ENCODE results near the gene OCEL1. TPM values are rescaled to one million over a fixed set of nuclear protein-coding genes. Genes with fewer than 3 reads are reported as not detected.

Gene OCEL1
- polyA plus RNA-seq, 2 of the 4 experiments (the other 2 are of a cell fraction) = 5.5 to 9.2 TPM

DNA sequence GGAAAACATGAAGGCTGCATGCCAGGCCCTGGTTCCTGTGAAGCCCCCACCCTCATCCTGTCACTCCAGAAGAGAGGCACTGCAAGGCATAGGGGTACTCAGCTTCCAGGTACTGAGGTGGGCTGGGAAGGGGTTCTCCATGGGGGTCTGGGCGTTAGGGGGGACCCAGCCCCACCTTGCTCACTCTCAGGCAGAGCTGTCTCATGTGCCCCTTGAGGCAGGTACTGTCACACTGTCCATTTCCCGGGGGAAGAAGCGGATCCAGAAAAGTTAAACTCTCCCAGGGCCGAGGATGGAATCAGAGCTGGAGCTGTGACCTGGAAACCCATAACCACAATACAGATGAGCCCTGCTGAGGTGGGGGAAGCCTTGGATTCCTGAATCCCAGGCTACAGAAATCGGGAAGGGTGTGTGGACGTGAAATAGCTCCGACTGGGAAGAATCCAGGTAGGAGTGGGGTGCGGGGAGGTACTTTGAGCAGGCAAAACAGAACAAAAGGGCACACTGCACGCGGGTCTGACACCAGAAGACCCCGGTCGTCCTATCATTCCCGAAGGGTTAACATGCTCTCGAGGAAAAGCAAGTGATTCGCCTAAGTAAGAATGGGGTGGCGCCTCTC lies 11.4 kb upstream of the OCEL1 start:
- peaks cover 9% of the 10 kb centered on the region; the same call in 1 of the 3 replicates for H3K4me1 ChIP-seq
- peak overlapping the region; percentile 97 for H3K27ac ChIP-seq
- ATAC-seq (no peak), FAIRE-seq (no peak), DNase-seq (ENCODE audit: low read depth in 1 of 2, low spot score in 1 of 2) (no peak)
- TF ChIP-seq TP53 (CRISPR knock-in tag; IDR thresholded peaks at IDR 0.05) = no peak
- TF ChIP-seq PHF8 (IDR thresholded peaks at IDR 0.05; ENCODE audit: borderline replicate concordance, low read depth) = no peak
- no peak for TF ChIP-seq HOXB13 (CRISPR knock-in tag; IDR thresholded peaks at IDR 0.05; ENCODE audit: low read depth)
- no peak for TF ChIP-seq CBX2 (IDR thresholded peaks at IDR 0.05; ENCODE audit: borderline replicate concordance, low read depth)
- TF ChIP-seq CBX8 (IDR thresholded peaks at IDR 0.05) = no peak
- TF ChIP-seq FOSL2 (IDR thresholded peaks at IDR 0.05) = no peak
- no peak for TF ChIP-seq FOSL2 (CRISPR knock-in tag; IDR thresholded peaks at IDR 0.05)
- TF ChIP-seq FOXS1 (CRISPR knock-in tag; IDR thresholded peaks at IDR 0.05) = no peak
- TF ChIP-seq ZFP36 (IDR thresholded peaks at IDR 0.05; ENCODE audit: borderline replicate concordance, partially characterized antibody) = no peak
- no peak for TF ChIP-seq EHF (CRISPR knock-in tag; IDR thresholded peaks at IDR 0.05)
- no peak for TF ChIP-seq CEBPB (IDR thresholded peaks at IDR 0.05)
- TF ChIP-seq EP300 (IDR thresholded peaks at IDR 0.05) = no peak
- TF ChIP-seq, protein P1, sequence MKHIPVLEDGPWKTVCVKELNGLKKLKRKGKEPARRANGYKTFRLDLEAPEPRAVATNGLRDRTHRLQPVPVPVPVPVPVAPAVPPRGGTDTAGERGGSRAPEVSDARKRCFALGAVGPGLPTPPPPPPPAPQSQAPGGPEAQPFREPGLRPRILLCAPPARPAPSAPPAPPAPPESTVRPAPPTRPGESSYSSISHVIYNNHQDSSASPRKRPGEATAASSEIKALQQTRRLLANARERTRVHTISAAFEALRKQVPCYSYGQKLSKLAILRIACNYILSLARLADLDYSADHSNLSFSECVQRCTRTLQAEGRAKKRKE (CRISPR knock-in tag; IDR thresholded peaks at IDR 0.05; ENCODE audit: low read depth) = no peak
- TF ChIP-seq, protein P2, sequence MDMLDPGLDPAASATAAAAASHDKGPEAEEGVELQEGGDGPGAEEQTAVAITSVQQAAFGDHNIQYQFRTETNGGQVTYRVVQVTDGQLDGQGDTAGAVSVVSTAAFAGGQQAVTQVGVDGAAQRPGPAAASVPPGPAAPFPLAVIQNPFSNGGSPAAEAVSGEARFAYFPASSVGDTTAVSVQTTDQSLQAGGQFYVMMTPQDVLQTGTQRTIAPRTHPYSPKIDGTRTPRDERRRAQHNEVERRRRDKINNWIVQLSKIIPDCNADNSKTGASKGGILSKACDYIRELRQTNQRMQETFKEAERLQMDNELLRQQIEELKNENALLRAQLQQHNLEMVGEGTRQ (IDR thresholded peaks at IDR 0.05) = no peak
- TF ChIP-seq, protein P3, sequence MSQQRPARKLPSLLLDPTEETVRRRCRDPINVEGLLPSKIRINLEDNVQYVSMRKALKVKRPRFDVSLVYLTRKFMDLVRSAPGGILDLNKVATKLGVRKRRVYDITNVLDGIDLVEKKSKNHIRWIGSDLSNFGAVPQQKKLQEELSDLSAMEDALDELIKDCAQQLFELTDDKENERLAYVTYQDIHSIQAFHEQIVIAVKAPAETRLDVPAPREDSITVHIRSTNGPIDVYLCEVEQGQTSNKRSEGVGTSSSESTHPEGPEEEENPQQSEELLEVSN (IDR thresholded peaks at IDR 0.05; ENCODE audit: borderline replicate concordance, low read depth) = no peak
- TF ChIP-seq TFCP2L1 (CRISPR knock-in tag; IDR thresholded peaks at IDR 0.05) = no peak
- TF ChIP-seq RARB (CRISPR knock-in tag; IDR thresholded peaks at IDR 0.05) = no peak
- no peaks in the 10 kb centered on the region for H3K9me3 ChIP-seq
- ChIA-PET POLR2A (interaction anchor here (0.9 to 2.1 kb wide), 9 partner anchors 12 to 554 kb away, joined by 3 to 18 read pairs (median 5); partner anchors contain the start of genes BABAM1, OCEL1 and TMEM38A), CTCF (interaction anchor here (0.9 to 1.6 kb wide), 4 partner anchors 10 to 68 kb away, joined by 3 to 4 read pairs (median 4); no protein-coding TSS in a partner anchor)
- H3K4me2 ChIP-seq = peak overlapping the region; percentile 93
- 26% methylated on average over 15 of the region's 16 CpGs for WGBS (ENCODE audit: missing lambda C conversion rate)
- peak overlapping the region; percentile 60 for H3K4me3 ChIP-seq

DNA sequence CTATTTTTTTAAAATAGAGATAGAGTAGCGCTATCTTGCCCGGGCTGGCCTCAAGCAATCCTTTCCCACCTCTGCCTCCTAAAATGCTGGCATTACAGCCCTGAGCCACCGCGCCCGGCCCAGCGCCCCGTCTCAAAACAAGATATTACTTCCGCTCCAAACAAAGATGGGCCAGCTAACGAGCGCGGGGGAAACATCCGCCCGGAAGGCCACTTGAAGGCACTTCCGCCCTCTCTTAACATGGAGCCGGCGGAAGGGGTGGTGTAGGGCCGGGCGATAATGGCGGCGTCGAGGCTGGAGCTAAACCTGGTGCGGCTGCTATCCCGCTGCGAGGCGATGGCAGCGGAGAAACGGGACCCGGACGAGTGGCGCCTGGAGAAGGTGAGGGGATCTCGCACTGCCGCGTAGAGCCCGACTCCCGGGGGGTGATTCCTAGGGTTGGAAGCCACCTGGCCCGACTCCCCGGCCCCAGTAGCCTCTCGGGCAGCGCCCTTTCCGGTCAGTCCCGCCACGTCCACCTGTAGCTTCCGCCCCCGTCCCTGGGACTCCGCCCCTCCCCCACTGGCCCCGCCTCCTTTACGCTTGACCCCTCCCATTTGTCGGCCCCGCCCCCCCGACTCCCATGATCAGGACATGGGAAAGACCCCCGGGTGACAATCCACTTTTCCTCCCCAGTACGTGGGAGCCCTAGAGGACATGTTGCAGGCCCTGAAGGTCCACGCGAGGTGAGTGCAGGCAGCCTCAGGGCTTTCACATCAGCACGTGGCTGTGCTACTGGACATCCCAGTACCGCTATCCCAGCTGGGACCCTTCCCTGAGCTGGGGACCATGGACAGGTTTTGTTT lies 10.7 kb upstream of the OCEL1 start, which contains the start of gene USE1:
Gene USE1, plus strand, starts transcription at position 231 of the 845 bp plus-strand sequence. Its CDS starts 49 bp downstream, at position 280.
- H3K4me2 ChIP-seq = peak within 1 kb of the TSS; percentile 93
- peak within 1 kb of the TSS; percentile 60 for H3K4me3 ChIP-seq
- DNase-seq (ENCODE audit: low read depth in 1 of 2, low spot score in 1 of 2) = peak; percentile 76 to 91
- TF ChIP-seq, protein P4, sequence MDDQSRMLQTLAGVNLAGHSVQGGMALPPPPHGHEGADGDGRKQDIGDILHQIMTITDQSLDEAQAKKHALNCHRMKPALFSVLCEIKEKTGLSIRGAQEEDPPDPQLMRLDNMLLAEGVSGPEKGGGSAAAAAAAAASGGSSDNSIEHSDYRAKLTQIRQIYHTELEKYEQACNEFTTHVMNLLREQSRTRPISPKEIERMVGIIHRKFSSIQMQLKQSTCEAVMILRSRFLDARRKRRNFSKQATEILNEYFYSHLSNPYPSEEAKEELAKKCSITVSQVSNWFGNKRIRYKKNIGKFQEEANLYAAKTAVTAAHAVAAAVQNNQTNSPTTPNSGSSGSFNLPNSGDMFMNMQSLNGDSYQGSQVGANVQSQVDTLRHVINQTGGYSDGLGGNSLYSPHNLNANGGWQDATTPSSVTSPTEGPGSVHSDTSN (IDR thresholded peaks at IDR 0.05) = peak; percentile 75
- TF ChIP-seq, protein P5, sequence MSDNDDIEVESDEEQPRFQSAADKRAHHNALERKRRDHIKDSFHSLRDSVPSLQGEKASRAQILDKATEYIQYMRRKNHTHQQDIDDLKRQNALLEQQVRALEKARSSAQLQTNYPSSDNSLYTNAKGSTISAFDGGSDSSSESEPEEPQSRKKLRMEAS (IDR thresholded peaks at IDR 0.05) = peak; percentile 83
- TF ChIP-seq PHF8 (IDR thresholded peaks at IDR 0.05; ENCODE audit: borderline replicate concordance, low read depth) (peak; percentile 95), POLR2A (IDR thresholded peaks at IDR 0.05; ENCODE audit: low read length) (peak; percentile 66), GATA3 (IDR thresholded peaks at IDR 0.05; ENCODE audit: borderline replicate concordance) (peak; percentile 19; the same call in 1 of the 2 replicates), TP53 (CRISPR knock-in tag; IDR thresholded peaks at IDR 0.05) (no peak), JUN (IDR thresholded peaks at IDR 0.05) (peak; percentile 33 to 92; a peak in 3 of 5 replicates), RARB (CRISPR knock-in tag; IDR thresholded peaks at IDR 0.05) (no peak), KDM5A (IDR thresholded peaks at IDR 0.05) (0 out of 2 replicates have a peak, but pooled peaks have one; percentile 47), RNF2 (IDR thresholded peaks at IDR 0.05; ENCODE audit: borderline replicate concordance, low read depth) (no peak), BHLHE40 (IDR thresholded peaks at IDR 0.05; ENCODE audit: low read depth, low read length) (no peak)
- TF ChIP-seq, protein P6, sequence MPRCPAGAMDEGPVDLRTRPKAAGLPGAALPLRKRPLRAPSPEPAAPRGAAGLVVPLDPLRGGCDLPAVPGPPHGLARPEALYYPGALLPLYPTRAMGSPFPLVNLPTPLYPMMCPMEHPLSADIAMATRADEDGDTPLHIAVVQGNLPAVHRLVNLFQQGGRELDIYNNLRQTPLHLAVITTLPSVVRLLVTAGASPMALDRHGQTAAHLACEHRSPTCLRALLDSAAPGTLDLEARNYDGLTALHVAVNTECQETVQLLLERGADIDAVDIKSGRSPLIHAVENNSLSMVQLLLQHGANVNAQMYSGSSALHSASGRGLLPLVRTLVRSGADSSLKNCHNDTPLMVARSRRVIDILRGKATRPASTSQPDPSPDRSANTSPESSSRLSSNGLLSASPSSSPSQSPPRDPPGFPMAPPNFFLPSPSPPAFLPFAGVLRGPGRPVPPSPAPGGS (IDR thresholded peaks at IDR 0.05) = peak; percentile 58; the same call in 2 of the 3 replicates
- TF ChIP-seq, protein P3 (IDR thresholded peaks at IDR 0.05; ENCODE audit: borderline replicate concordance, low read depth) = no peak
- TF ChIP-seq, protein P7, sequence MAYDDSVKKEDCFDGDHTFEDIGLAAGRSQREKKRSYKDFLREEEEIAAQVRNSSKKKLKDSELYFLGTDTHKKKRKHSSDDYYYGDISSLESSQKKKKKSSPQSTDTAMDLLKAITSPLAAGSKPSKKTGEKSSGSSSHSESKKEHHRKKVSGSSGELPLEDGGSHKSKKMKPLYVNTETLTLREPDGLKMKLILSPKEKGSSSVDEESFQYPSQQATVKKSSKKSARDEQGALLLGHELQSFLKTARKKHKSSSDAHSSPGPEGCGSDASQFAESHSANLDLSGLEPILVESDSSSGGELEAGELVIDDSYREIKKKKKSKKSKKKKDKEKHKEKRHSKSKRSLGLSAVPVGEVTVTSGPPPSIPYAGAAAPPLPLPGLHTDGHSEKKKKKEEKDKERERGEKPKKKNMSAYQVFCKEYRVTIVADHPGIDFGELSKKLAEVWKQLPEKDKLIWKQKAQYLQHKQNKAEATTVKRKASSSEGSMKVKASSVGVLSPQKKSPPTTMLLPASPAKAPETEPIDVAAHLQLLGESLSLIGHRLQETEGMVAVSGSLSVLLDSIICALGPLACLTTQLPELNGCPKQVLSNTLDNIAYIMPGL (CRISPR knock-in tag; IDR thresholded peaks at IDR 0.05; ENCODE audit: borderline replicate concordance) = no peak
- CTCF ChIA-PET = interaction anchor here (1.4 to 1.6 kb wide), 2 partner anchors 10 to 44 kb away, joined by 3 to 4 read pairs; no protein-coding TSS in a partner anchor
- 13% methylated on average over 13 of the region's 56 CpGs for WGBS (ENCODE audit: missing lambda C conversion rate)
- peak within 1 kb of the TSS; percentile 97 for H3K27ac ChIP-seq
- H3K9me3 ChIP-seq = no peaks in the 10 kb centered on the region
- POLR2A ChIA-PET = interaction anchor here (0.6 to 2.1 kb wide), 12 partner anchors 11 to 555 kb away, joined by 3 to 18 read pairs (median 4); partner anchors contain the start of genes BABAM1, MYO9B, OCEL1 and TMEM38A
- FAIRE-seq = no peak
- ATAC-seq = peak; percentile 92 to 95
- peaks cover 14% of the 10 kb centered on the region for H3K4me1 ChIP-seq
